CD4-positive, alpha-beta T cell treated with Interferon alpha-2 for 1 hour (primary cell): ENCODE measurements around the gene CMIP.

ENCODE experiments used
- DNase-seq, 2 donors: peaks; one replicate each; pipeline ENCODE4 v3.0.0-alpha.2; 2020 to 2022

CMIP gene

GRCh38 chr16:81710596-81710995 is 266.0 kb downstream of the CMIP start:
- no peak for DNase-seq

GRCh38 chr16:81711657-81712319 is 267.2 kb downstream of the CMIP start:
- no peak for DNase-seq

- DNase-seq: no peak
These were observed 268.1 kb downstream of the CMIP start for GRCh38 chr16:81712681-81713080.

GRCh38 chr16:81713295-81713772 is 268.7 kb downstream of the CMIP start:
- no peak for DNase-seq

- no peak for DNase-seq
These were observed 269.2 kb downstream of the CMIP start for GRCh38 chr16:81713796-81714195.

- no peak for DNase-seq
These were observed 270.0 kb downstream of the CMIP start for GRCh38 chr16:81714583-81714982.

- DNase-seq: peak; percentile 37 to 75
These were observed 271.0 kb downstream of the CMIP start for GRCh38 chr16:81715358-81716196.

GRCh38 chr16:81716478-81717225 is 272.0 kb downstream of the CMIP start:
- peak; percentile 11 to 62 for DNase-seq

GRCh38 chr16:81717662-81718189 is 273.1 kb downstream of the CMIP start:
- DNase-seq: peak in 1 of 2 donors; percentile 39

- no peak for DNase-seq
These were observed 274.0 kb downstream of the CMIP start for GRCh38 chr16:81718637-81719036.

GRCh38 chr16:81719993-81720392 is 275.4 kb downstream of the CMIP start:
- DNase-seq: no peak

- no peak for DNase-seq
These were observed 276.6 kb downstream of the CMIP start for GRCh38 chr16:81720973-81721906.

- peak; percentile 48 to 87 for DNase-seq
These were observed 278.6 kb downstream of the CMIP start for GRCh38 chr16:81723098-81723723.

GRCh38 chr16:81728435-81728834 is 283.8 kb downstream of the CMIP start:
- no peak for DNase-seq

GRCh38 chr16:81729451-81729850 is 284.8 kb downstream of the CMIP start:
- DNase-seq: no peak

- DNase-seq: peak; percentile 38 to 71
These were observed 285.8 kb downstream of the CMIP start for GRCh38 chr16:81730090-81731051.

- DNase-seq: no peak
These were observed 287.0 kb downstream of the CMIP start for GRCh38 chr16:81731649-81732048.

- no peak for DNase-seq
These were observed 288.1 kb downstream of the CMIP start for GRCh38 chr16:81732699-81733098.

- no peak for DNase-seq
These were observed 288.7 kb downstream of the CMIP start for GRCh38 chr16:81733295-81733694.
